ENCODE data around the gene CRYZ.

CRYZ gene

GRCh38 chr1:74717626-74718025, 15.2 kb downstream of the CRYZ start:
- Histone ChIP-seq H3K27me3 (ENCODE audit: control insufficient read depth, low read length) (no peaks in the 10 kb centered on the region), H3K4me1 (ENCODE audit: control insufficient read depth, low read length) (no peaks in the 10 kb centered on the region), H3K9me2 (replicated peaks; ENCODE audit: control insufficient read depth, low read length) (no peaks in the 10 kb centered on the region)

GRCh38 chr1:74716822-74717221, 16.0 kb downstream of the CRYZ start:
- H3K9me2 ChIP-seq (replicated peaks; ENCODE audit: control insufficient read depth, low read length), result no peaks in the 10 kb centered on the region
- peaks cover 47% of the 10 kb centered on the region for H3K36me3 ChIP-seq (ENCODE audit: control insufficient read depth, low read length)
- TF ChIP-seq CTCF (IDR thresholded peaks at IDR 0.05; ENCODE audit: low read depth, low read length, poor library complexity, severe bottlenecking) (no peak), EZH2phosphoT487 (IDR thresholded peaks at IDR 0.05; ENCODE audit: borderline replicate concordance, low read length) (no peak)
- H4K20me1 ChIP-seq (ENCODE audit: control insufficient read depth, insufficient read depth, low read depth, low read length), result no peaks in the 10 kb centered on the region
- no peaks in the 10 kb centered on the region for H3K4me1 ChIP-seq (ENCODE audit: control insufficient read depth, low read length)
- no peaks in the 10 kb centered on the region for H3K9me3 ChIP-seq (ENCODE audit: control insufficient read depth, insufficient read depth, low read length)
- H3K79me2 ChIP-seq (ENCODE audit: control insufficient read depth, low read length), result no peaks in the 10 kb centered on the region
- no peak overlapping the region for H3K4me3 ChIP-seq (ENCODE audit: low read length)
- no peak overlapping the region for H3K27ac ChIP-seq (ENCODE audit: low read depth, low read length)
- H3F3A ChIP-seq (ENCODE audit: control insufficient read depth, insufficient read depth), result no peaks in the 10 kb centered on the region
- H3K27me3 ChIP-seq (ENCODE audit: control insufficient read depth, low read length), result no peaks in the 10 kb centered on the region
- H3K4me2 ChIP-seq (ENCODE audit: low read length), result no peak overlapping the region

More at GRCh38 chr1:74717626-74718025, 15.2 kb downstream of the CRYZ start:
- Histone ChIP-seq H3K4me3 (ENCODE audit: low read length) (no peak overlapping the region), H3K4me2 (ENCODE audit: low read length) (no peak overlapping the region), H3K27ac (ENCODE audit: low read depth, low read length) (no peak overlapping the region), H3K36me3 (ENCODE audit: control insufficient read depth, low read length) (peaks cover 43% of the 10 kb centered on the region), H4K20me1 (ENCODE audit: control insufficient read depth, insufficient read depth, low read depth, low read length) (no peaks in the 10 kb centered on the region), H3F3A (ENCODE audit: control insufficient read depth, insufficient read depth) (no peaks in the 10 kb centered on the region), H3K9me3 (ENCODE audit: control insufficient read depth, insufficient read depth, low read length) (no peaks in the 10 kb centered on the region), H3K79me2 (ENCODE audit: control insufficient read depth, low read length) (no peaks in the 10 kb centered on the region)
- TF ChIP-seq CTCF (IDR thresholded peaks at IDR 0.05; ENCODE audit: low read depth, low read length, poor library complexity, severe bottlenecking) (no peak), EZH2phosphoT487 (IDR thresholded peaks at IDR 0.05; ENCODE audit: borderline replicate concordance, low read length) (no peak)

GRCh38 chr1:74715806-74716205, 17.0 kb downstream of the CRYZ start:
- H3K4me2 ChIP-seq (ENCODE audit: low read length), result no peak overlapping the region
- no peaks in the 10 kb centered on the region for H3K27me3 ChIP-seq (ENCODE audit: control insufficient read depth, low read length)
- H3K4me1 ChIP-seq (ENCODE audit: control insufficient read depth, low read length), result no peaks in the 10 kb centered on the region
- H3K36me3 ChIP-seq (ENCODE audit: control insufficient read depth, low read length), result peaks cover 44% of the 10 kb centered on the region
- no peaks in the 10 kb centered on the region for H3F3A ChIP-seq (ENCODE audit: control insufficient read depth, insufficient read depth)
- no peak overlapping the region for H3K27ac ChIP-seq (ENCODE audit: low read depth, low read length)
- no peaks in the 10 kb centered on the region for H4K20me1 ChIP-seq (ENCODE audit: control insufficient read depth, insufficient read depth, low read depth, low read length)
- no peaks in the 10 kb centered on the region for H3K9me2 ChIP-seq (replicated peaks; ENCODE audit: control insufficient read depth, low read length)
- no peak for TF ChIP-seq CTCF (IDR thresholded peaks at IDR 0.05; ENCODE audit: low read depth, low read length, poor library complexity, severe bottlenecking)
- no peak for TF ChIP-seq EZH2phosphoT487 (IDR thresholded peaks at IDR 0.05; ENCODE audit: borderline replicate concordance, low read length)
- H3K4me3 ChIP-seq (ENCODE audit: low read length), result no peak overlapping the region
- no peaks in the 10 kb centered on the region for H3K79me2 ChIP-seq (ENCODE audit: control insufficient read depth, low read length)
- H3K9me3 ChIP-seq (ENCODE audit: control insufficient read depth, insufficient read depth, low read length), result no peaks in the 10 kb centered on the region

GRCh38 chr1:74715236-74715502, 17.7 kb downstream of the CRYZ start:
- H3F3A ChIP-seq (ENCODE audit: control insufficient read depth, insufficient read depth), result no peaks in the 10 kb centered on the region
- no peak overlapping the region for H3K4me3 ChIP-seq (ENCODE audit: low read length)
- no peaks in the 10 kb centered on the region for H4K20me1 ChIP-seq (ENCODE audit: control insufficient read depth, insufficient read depth, low read depth, low read length)
- H3K27me3 ChIP-seq (ENCODE audit: control insufficient read depth, low read length), result no peaks in the 10 kb centered on the region
- H3K79me2 ChIP-seq (ENCODE audit: control insufficient read depth, low read length), result no peaks in the 10 kb centered on the region
- no peak overlapping the region for H3K4me2 ChIP-seq (ENCODE audit: low read length)
- H3K36me3 ChIP-seq (ENCODE audit: control insufficient read depth, low read length), result peaks cover 39% of the 10 kb centered on the region
- no peak for TF ChIP-seq CTCF (IDR thresholded peaks at IDR 0.05; ENCODE audit: low read depth, low read length, poor library complexity, severe bottlenecking)
- no peak for TF ChIP-seq EZH2phosphoT487 (IDR thresholded peaks at IDR 0.05; ENCODE audit: borderline replicate concordance, low read length)
- no peak overlapping the region for H3K27ac ChIP-seq (ENCODE audit: low read depth, low read length)
- no peaks in the 10 kb centered on the region for H3K9me2 ChIP-seq (replicated peaks; ENCODE audit: control insufficient read depth, low read length)
- no peaks in the 10 kb centered on the region for H3K9me3 ChIP-seq (ENCODE audit: control insufficient read depth, insufficient read depth, low read length)
- no peaks in the 10 kb centered on the region for H3K4me1 ChIP-seq (ENCODE audit: control insufficient read depth, low read length)
